DOHH2 (cell line): ENCODE results near the gene CDH4.
A peak's percentile ranks its signal among the peaks of the same experiment; 100 is the strongest.

Experiments
- H3F3A ChIP-seq: fragments of 200-600 bp; sonication (generic), shearing (Covaris generic); 2 replicates; pipeline ENCODE4 v1.6.0; 2016; ENCODE audit warnings: antibody characterized with exemption, mild to moderate bottlenecking; ENCODE audit not compliant: control insufficient read depth, insufficient read depth
- H3K27ac ChIP-seq: fragments of 200-600 bp; sonication (generic); 2 replicates; pipeline ENCODE4 v1.5.1; 2014; ENCODE audit warnings: low read depth, mild to moderate bottlenecking, low read length, moderate library complexity
- H3K27me3 ChIP-seq: fragments of 200-600 bp; sonication (generic); 2 replicates; pipeline ENCODE4 v1.6.1; 2014; ENCODE audit warnings: mild to moderate bottlenecking, low read length, mixed read lengths; ENCODE audit not compliant: control insufficient read depth
- H3K36me3 ChIP-seq: fragments of 200-600 bp; sonication (generic); 2 replicates; pipeline ENCODE4 v1.6.1; 2014; ENCODE audit warnings: mild to moderate bottlenecking, low read length, moderate library complexity, mixed read lengths; ENCODE audit not compliant: control insufficient read depth
- H3K4me1 ChIP-seq: fragments of 200-600 bp; sonication (generic); 2 replicates; pipeline ENCODE4 v1.6.1; 2014; ENCODE audit warnings: mild to moderate bottlenecking, low read length, mixed read lengths; ENCODE audit not compliant: control insufficient read depth
- H3K4me2 ChIP-seq: fragments of 200-600 bp; sonication (generic); 2 replicates; pipeline ENCODE4 v1.6.0; 2014; ENCODE audit warnings: mild to moderate bottlenecking, low read length, moderate library complexity
- H3K4me3 ChIP-seq: fragments of 200-600 bp; sonication (generic); 2 replicates; pipeline ENCODE4 v1.5.1; 2014; ENCODE audit warnings: mild to moderate bottlenecking, low read length, mixed read lengths
- H3K79me2 ChIP-seq: fragments of 200-600 bp; sonication (generic); 2 replicates; pipeline ENCODE4 v1.6.1; 2014; ENCODE audit warnings: mild to moderate bottlenecking, low read length, mixed read lengths; ENCODE audit not compliant: control insufficient read depth
- H3K9me2 ChIP-seq: fragments of 200-600 bp; sonication (generic); replicated peaks from 2 replicates; pipeline ENCODE4 v1.6.1; 2014; ENCODE audit warnings: mild to moderate bottlenecking, low read length, mixed read lengths; ENCODE audit not compliant: control insufficient read depth
- H3K9me3 ChIP-seq: fragments of 200-600 bp; sonication (generic); 2 replicates; pipeline ENCODE4 v1.6.1; 2014; ENCODE audit warnings: antibody characterized with exemption, low read length, mixed read lengths; ENCODE audit not compliant: control insufficient read depth, insufficient read depth
- H4K20me1 ChIP-seq: fragments of 200-600 bp; sonication (generic); 2 replicates; pipeline ENCODE4 v1.6.0; 2014; ENCODE audit warnings: low read depth, mild to moderate bottlenecking, antibody characterized with exemption, low read length, moderate library complexity; ENCODE audit not compliant: control insufficient read depth, insufficient read depth
- EZH2phosphoT487 ChIP-seq: fragments of 200-600 bp; sonication (generic); IDR thresholded peaks from 2 replicates; pipeline ENCODE4 v1.6.1; 2017; ENCODE audit warnings: borderline replicate concordance, mild to moderate bottlenecking, antibody characterized with exemption, low read length, moderate library complexity, mixed read lengths
- TF ChIP-seq, protein P1 (sequence below): fragments of 200-600 bp; sonication (generic); IDR thresholded peaks from one replicate; pipeline ENCODE4 v1.5.1; 2014; ENCODE audit warnings: antibody characterized with exemption, mild to moderate bottlenecking, low read depth, low read length; ENCODE audit not compliant: poor library complexity, severe bottlenecking

Gene CDH4

DNA sequence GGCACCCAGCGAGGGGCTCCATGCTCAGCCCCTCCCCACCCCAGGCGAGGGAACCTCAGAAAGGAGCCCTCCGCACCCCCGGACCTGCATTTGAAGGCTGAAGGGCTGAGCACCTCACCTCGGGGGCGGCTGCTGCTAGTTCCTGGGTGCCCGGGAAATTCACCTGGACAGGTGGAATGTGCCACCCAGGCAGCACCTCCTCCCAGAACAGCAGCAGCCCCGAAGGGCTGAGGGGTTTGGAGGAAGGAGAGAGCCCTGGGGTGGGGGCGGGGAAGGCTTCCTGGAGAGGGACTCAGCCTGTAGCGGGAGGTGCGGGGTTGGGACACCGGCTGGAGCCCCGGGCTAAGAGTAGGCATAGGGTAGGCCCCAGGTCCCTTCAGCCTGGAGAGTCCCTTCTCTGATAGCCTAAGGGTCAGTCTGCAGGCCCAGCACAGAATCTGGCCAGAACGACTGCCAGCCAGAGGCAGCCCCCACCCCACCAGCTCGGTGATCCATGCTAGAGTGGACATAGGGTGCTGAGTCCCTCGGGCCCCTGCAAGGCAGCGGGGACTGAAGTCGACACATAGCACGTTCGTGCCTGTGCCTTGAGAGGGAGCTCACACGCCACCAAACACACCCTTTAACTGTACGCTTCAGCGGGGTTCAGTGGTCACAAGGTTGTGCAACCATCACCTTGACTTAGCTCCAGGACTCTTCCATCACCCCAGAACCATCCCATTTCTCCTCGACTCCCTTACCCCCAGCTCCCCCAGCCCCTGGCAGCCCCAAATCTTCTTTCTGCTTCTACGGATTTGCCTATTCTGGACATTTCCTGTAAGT is 632.7 kb downstream of the CDH4 start:
- H4K20me1 ChIP-seq, result no peaks in the 10 kb centered on the region
- TF ChIP-seq, protein P1, sequence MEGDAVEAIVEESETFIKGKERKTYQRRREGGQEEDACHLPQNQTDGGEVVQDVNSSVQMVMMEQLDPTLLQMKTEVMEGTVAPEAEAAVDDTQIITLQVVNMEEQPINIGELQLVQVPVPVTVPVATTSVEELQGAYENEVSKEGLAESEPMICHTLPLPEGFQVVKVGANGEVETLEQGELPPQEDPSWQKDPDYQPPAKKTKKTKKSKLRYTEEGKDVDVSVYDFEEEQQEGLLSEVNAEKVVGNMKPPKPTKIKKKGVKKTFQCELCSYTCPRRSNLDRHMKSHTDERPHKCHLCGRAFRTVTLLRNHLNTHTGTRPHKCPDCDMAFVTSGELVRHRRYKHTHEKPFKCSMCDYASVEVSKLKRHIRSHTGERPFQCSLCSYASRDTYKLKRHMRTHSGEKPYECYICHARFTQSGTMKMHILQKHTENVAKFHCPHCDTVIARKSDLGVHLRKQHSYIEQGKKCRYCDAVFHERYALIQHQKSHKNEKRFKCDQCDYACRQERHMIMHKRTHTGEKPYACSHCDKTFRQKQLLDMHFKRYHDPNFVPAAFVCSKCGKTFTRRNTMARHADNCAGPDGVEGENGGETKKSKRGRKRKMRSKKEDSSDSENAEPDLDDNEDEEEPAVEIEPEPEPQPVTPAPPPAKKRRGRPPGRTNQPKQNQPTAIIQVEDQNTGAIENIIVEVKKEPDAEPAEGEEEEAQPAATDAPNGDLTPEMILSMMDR, result no peak
- no peak for TF ChIP-seq EZH2phosphoT487
- no peak overlapping the region for H3K27ac ChIP-seq
- no peaks in the 10 kb centered on the region for H3F3A ChIP-seq
- no peaks in the 10 kb centered on the region for H3K9me3 ChIP-seq
- H3K4me1 ChIP-seq, result peaks cover 5% of the 10 kb centered on the region
- H3K79me2 ChIP-seq, result no peaks in the 10 kb centered on the region
- no peak overlapping the region for H3K4me2 ChIP-seq
- no peak overlapping the region for H3K4me3 ChIP-seq
- no peaks in the 10 kb centered on the region for H3K9me2 ChIP-seq
- H3K36me3 ChIP-seq, result no peaks in the 10 kb centered on the region
- no peaks in the 10 kb centered on the region for H3K27me3 ChIP-seq

DNA sequence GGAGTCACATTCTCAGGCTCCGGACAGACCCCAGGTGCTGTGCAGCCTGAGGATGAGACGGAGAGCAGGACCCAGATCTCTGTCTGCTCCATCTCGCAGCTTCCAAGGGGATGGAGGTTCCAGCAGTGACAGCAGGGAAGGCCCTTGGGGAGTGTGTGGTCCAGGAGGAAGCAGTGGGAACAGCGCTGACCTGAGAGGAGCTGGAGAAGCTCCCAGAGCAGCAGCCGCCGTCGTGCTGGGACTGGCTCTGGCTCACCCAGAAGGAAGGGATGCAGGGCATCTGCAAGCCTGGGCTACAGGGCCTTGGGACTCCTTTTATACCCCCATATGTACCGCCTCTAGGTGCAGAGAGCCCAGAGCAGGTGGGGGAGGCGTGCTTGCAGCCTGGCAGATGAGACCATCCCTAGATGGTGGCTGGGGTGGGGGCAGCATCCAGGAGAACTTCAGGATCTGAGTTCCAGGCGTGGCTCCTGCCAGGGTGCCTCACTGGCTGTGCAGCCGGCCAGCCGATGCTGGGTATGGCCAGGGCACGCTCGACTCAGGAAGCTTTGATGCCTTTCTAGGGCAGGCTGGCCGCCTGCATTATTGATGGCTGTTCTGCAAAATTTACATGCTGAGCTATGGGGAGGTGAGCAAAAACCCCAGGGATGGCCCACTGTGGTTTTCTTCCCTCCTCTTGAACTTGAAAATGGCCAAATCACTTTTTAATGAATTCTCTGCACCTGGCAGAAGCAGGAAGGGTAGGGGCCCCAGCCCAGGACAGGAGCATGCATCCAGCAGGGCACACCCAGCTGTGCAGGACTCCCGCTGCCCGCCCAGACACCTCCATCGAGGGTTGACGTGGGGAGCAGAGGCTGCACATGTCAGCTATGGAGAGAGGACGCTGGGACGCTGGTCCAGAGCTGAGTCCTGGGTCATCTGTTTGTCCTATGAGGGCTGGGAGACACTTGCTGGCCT is 634.0 kb downstream of the CDH4 start:
- no peak for TF ChIP-seq EZH2phosphoT487
- H3K9me3 ChIP-seq, result no peaks in the 10 kb centered on the region
- no peak overlapping the region for H3K27ac ChIP-seq
- peaks cover 5% of the 10 kb centered on the region for H3K4me1 ChIP-seq
- H3F3A ChIP-seq, result no peaks in the 10 kb centered on the region
- no peaks in the 10 kb centered on the region for H3K79me2 ChIP-seq
- H4K20me1 ChIP-seq, result no peaks in the 10 kb centered on the region
- H3K4me3 ChIP-seq, result no peak overlapping the region
- no peak overlapping the region for H3K4me2 ChIP-seq
- no peaks in the 10 kb centered on the region for H3K27me3 ChIP-seq
- no peaks in the 10 kb centered on the region for H3K36me3 ChIP-seq
- no peaks in the 10 kb centered on the region for H3K9me2 ChIP-seq

GRCh38 chr20:61886721-61887595 is 634.9 kb downstream of the CDH4 start:
- H3K79me2 ChIP-seq, result no peaks in the 10 kb centered on the region

More at GRCh38 chr20:61886721-61887595, 634.9 kb downstream of the CDH4 start:
- Histone ChIP-seq H3K4me3 (no peak overlapping the region), H3K27me3 (no peaks in the 10 kb centered on the region), H3K27ac (no peak overlapping the region), H3K4me2 (0 out of 2 replicates have a peak overlapping the region, but pooled peaks have one; percentile 30), H3K4me1 (peaks cover 5% of the 10 kb centered on the region), H3K9me2 (no peaks in the 10 kb centered on the region), H3K36me3 (no peaks in the 10 kb centered on the region), H3K9me3 (no peaks in the 10 kb centered on the region), H3F3A (no peaks in the 10 kb centered on the region), H4K20me1 (no peaks in the 10 kb centered on the region)
- TF ChIP-seq EZH2phosphoT487, result no peak
- TF ChIP-seq, protein P1, result peak; percentile 92
